OCI-LY1 (cell line): ENCODE results near the gene HMCN2.

Source experiments
- H2AFZ ChIP-seq: fragments of 200-600 bp; sonication (generic), shearing (Covaris generic); 2 replicates; pipeline ENCODE4 v1.6.0; 2014; ENCODE audit warnings: antibody characterized with exemption, mild to moderate bottlenecking, low read length
- H3F3A ChIP-seq: fragments of 200-600 bp; sonication (generic), shearing (Covaris generic); 2 replicates; pipeline ENCODE4 v1.6.0; 2014; ENCODE audit warnings: mild to moderate bottlenecking, antibody characterized with exemption, low read length, moderate library complexity; ENCODE audit not compliant: insufficient read depth
- H3K27ac ChIP-seq: fragments of 200-600 bp; sonication (generic); 2 replicates; pipeline ENCODE4 v1.5.1; 2014; ENCODE audit warnings: low read length, mixed run types, mild to moderate bottlenecking, low read depth; ENCODE audit not compliant: poor library complexity, severe bottlenecking
- H3K27me3 ChIP-seq: fragments of 200-600 bp; sonication (generic); 2 replicates; pipeline ENCODE4 v1.6.0; 2014; ENCODE audit warnings: antibody characterized with exemption, mild to moderate bottlenecking, low read length, moderate library complexity; ENCODE audit not compliant: insufficient read depth
- H3K36me3 ChIP-seq: fragments of 200-600 bp; sonication (generic); 2 replicates; pipeline ENCODE4 v1.6.1; 2014; ENCODE audit warnings: mild to moderate bottlenecking, antibody characterized with exemption, low read length, moderate library complexity, mixed read lengths; ENCODE audit not compliant: insufficient read depth
- H3K4me1 ChIP-seq: fragments of 200-600 bp; sonication (generic); 2 replicates; pipeline ENCODE4 v1.5.1; 2014; ENCODE audit warnings: mild to moderate bottlenecking, low read length, moderate library complexity; ENCODE audit not compliant: insufficient read depth, severe bottlenecking
- H3K4me2 ChIP-seq: fragments of 200-600 bp; sonication (generic), shearing (Covaris generic); 2 replicates; pipeline ENCODE4 v1.6.1; 2014; ENCODE audit warnings: low read length
- H3K4me3 ChIP-seq: fragments of 200-600 bp; sonication (generic); 2 replicates; pipeline ENCODE4 v1.5.1; 2014; ENCODE audit warnings: low read length, low read depth, mild to moderate bottlenecking, mixed read lengths; ENCODE audit not compliant: poor library complexity, severe bottlenecking
- H3K79me2 ChIP-seq: fragments of 200-600 bp; shearing (Covaris generic); 2 replicates; pipeline ENCODE4 v1.6.1; 2016; ENCODE audit warnings: mixed run types, low read length, mixed read lengths; ENCODE audit not compliant: insufficient read depth
- H3K9ac ChIP-seq: fragments of 200-600 bp; sonication (generic), shearing (Covaris generic); 2 replicates; pipeline ENCODE4 v1.6.1; 2014; ENCODE audit warnings: mild to moderate bottlenecking, low read length, mixed read lengths
- H3K9me2 ChIP-seq: fragments of 200-600 bp; sonication (generic), shearing (Covaris generic); 2 replicates; pipeline ENCODE4 v1.6.1; 2014; ENCODE audit warnings: low read depth, mild to moderate bottlenecking, low read length, mixed read lengths
- H3K9me3 ChIP-seq: fragments of 200-600 bp; shearing (Covaris generic); 2 replicates; pipeline ENCODE4 v1.6.1; 2014; ENCODE audit warnings: low read length, mixed read lengths
- H4K20me1 ChIP-seq: fragments of 200-600 bp; sonication (generic), shearing (Covaris generic); 2 replicates; pipeline ENCODE4 v1.6.0; 2016; ENCODE audit warnings: mild to moderate bottlenecking, low read length; ENCODE audit not compliant: insufficient read depth
- CTCF ChIP-seq: fragments of 200-600 bp; sonication (generic), shearing (Covaris generic); IDR thresholded peaks from 2 replicates; pipeline ENCODE4 v1.5.1; 2017; ENCODE audit warnings: mild to moderate bottlenecking, antibody characterized with exemption, low read length, moderate library complexity, mixed read lengths
- EZH2 ChIP-seq: fragments of 200-600 bp; sonication (generic), shearing (Covaris generic); IDR thresholded peaks from 2 replicates; pipeline ENCODE4 v1.8.0; 2017; ENCODE audit warnings: borderline replicate concordance, mixed run types, mild to moderate bottlenecking, antibody characterized with exemption, low read length, moderate library complexity, mixed read lengths

Gene HMCN2

GRCh38 chr9:130233587-130233945 is 32.0 kb upstream of the HMCN2 start:
- H4K20me1 ChIP-seq, result no peaks in the 10 kb centered on the region
- no peaks in the 10 kb centered on the region for H3K9me2 ChIP-seq
- TF ChIP-seq CTCF (no peak), EZH2 (no peak)
- H3K4me2 ChIP-seq, result no peak overlapping the region
- H3K79me2 ChIP-seq, result no peaks in the 10 kb centered on the region
- H3K9ac ChIP-seq, result no peak overlapping the region
- no peaks in the 10 kb centered on the region for H3K27me3 ChIP-seq
- no peak overlapping the region for H2AFZ ChIP-seq
- H3K4me3 ChIP-seq, result no peak overlapping the region
- H3K27ac ChIP-seq, result no peak overlapping the region
- no peaks in the 10 kb centered on the region for H3K9me3 ChIP-seq
- H3F3A ChIP-seq, result no peaks in the 10 kb centered on the region
- no peaks in the 10 kb centered on the region for H3K36me3 ChIP-seq
- peaks cover 14% of the 10 kb centered on the region for H3K4me1 ChIP-seq

GRCh38 chr9:130234340-130235260 is 31.0 kb upstream of the HMCN2 start:
- Histone ChIP-seq H3K79me2 (no peaks in the 10 kb centered on the region), H3K36me3 (no peaks in the 10 kb centered on the region), H3K4me2 (no peak overlapping the region), H3K9ac (no peak overlapping the region), H3K9me3 (no peaks in the 10 kb centered on the region), H3K27ac (no peak overlapping the region), H3K9me2 (no peaks in the 10 kb centered on the region), H3K4me1 (peaks cover 24% of the 10 kb centered on the region), H3K27me3 (no peaks in the 10 kb centered on the region), H3K4me3 (no peak overlapping the region), H4K20me1 (no peaks in the 10 kb centered on the region), H3F3A (no peaks in the 10 kb centered on the region), H2AFZ (no peak overlapping the region)
- TF ChIP-seq EZH2, result no peak
- TF ChIP-seq CTCF, result no peak

- Histone ChIP-seq H3K79me2 (no peaks in the 10 kb centered on the region), H4K20me1 (no peaks in the 10 kb centered on the region), H2AFZ (no peak overlapping the region), H3K9me3 (no peaks in the 10 kb centered on the region), H3K4me2 (peak overlapping the region; percentile 20; the same call in 1 of the 2 replicates), H3K9me2 (no peaks in the 10 kb centered on the region), H3K9ac (no peak overlapping the region), H3K4me1 (peaks cover 36% of the 10 kb centered on the region), H3K4me3 (no peak overlapping the region), H3F3A (no peaks in the 10 kb centered on the region), H3K27me3 (no peaks in the 10 kb centered on the region), H3K36me3 (no peaks in the 10 kb centered on the region), H3K27ac (no peak overlapping the region)
- no peak for TF ChIP-seq EZH2
- TF ChIP-seq CTCF, result peak; percentile 97
Measured at GRCh38 chr9:130235558-130236435, 29.8 kb upstream of the HMCN2 start.
